ENCODE results near the gene ACACA. TPM values are rescaled to one million over a fixed set of nuclear protein-coding genes. Genes with fewer than 3 reads are reported as not detected.

Gene ACACA
- polyA plus RNA-seq, 1 donor: 19.3 TPM

- DNase-seq: peak; percentile 15
These were observed 282.5 kb downstream of the ACACA start for GRCh38 chr17:37123941-37124820.

- DNase-seq: peak; percentile 48
These were observed 283.2 kb downstream of the ACACA start for GRCh38 chr17:37123386-37123785.

GRCh38 chr17:37121616-37122015 lies 285.0 kb downstream of the ACACA start:
- no peak for DNase-seq

DNA sequence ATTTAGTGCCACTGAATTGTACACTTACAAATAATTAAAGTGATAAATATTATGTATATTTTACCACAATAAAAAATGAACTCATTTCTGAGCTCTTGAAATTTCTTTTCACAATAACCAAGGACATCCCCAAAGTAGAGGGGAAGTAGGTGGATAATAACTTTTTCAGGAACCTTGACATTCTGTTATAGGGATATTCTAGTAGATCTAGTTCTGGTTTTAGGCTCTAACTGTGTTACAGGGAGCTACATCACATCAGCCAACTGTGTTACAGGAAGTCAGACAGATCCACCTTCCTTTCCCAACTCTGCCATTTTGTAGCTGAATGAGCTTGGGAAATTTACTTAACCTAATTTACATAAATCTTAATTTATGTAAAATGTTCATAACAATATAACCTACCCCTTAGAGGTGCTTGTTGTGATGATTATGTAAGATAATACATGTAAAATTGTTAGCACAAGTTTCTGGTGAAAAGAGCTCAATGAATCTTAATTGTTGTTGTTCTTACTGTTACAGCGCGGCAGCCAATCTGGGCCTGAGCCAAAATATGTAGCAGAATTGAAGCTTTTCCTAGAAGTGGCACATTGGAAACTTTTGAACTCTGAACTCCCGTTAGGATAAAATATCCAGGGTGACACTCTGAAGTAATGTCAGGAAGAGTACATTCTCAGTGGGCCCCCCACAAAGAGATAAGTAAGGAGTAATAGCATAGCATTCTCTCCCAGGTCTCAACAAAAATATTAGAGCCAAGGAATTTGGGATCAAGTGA lies 288.1 kb downstream of the ACACA start:
- DNase-seq: no peak

- DNase-seq: no peak
These were observed 289.1 kb downstream of the ACACA start for GRCh38 chr17:37117373-37118142.

DNA sequence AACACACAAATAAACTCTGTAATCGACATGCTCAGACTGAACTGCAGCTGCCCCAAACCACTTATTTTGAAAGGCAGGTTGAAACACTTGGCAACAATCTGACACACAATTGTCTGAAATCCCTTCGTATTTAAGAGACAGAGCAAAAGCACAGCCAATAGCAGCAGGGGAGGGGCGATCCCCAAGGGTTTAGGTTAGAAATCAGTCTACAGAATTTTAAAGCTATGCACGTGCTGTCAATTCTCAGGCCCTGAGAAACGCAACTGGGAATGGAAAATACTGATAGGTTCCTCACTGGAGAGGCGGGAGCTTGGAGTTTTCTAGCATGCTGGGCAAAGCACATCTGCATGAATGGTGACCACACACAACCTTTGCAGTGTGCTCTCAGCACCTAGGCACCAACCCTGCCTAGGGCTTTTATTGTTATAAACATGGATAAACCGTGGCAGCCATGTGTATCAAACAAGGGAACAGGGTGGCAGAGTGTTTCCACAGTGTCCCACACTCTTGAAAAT lies 289.9 kb downstream of the ACACA start:
- DNase-seq: no peak

- no peak for DNase-seq
These were observed 295.3 kb downstream of the ACACA start for GRCh38 chr17:37111329-37111728.

DNA sequence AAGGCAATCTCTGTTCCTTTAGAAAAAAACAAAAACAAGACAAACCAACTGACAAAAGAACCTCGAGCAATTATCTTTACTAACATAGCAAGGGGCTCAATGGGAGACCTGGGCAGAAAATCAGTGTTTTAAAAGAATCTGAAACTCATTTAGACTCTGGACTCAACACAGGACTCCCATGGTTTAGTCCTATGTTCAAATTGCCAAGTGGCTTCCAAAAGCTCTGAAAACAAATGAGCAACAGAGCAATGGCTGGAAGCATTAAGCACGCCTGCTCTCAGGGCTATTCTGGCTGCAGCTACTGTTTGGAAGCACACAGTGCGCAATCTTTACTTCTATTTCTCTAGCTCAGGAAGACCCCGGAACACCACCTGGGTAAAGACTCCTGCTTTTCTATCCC lies 295.9 kb downstream of the ACACA start:
- no peak for DNase-seq

DNA sequence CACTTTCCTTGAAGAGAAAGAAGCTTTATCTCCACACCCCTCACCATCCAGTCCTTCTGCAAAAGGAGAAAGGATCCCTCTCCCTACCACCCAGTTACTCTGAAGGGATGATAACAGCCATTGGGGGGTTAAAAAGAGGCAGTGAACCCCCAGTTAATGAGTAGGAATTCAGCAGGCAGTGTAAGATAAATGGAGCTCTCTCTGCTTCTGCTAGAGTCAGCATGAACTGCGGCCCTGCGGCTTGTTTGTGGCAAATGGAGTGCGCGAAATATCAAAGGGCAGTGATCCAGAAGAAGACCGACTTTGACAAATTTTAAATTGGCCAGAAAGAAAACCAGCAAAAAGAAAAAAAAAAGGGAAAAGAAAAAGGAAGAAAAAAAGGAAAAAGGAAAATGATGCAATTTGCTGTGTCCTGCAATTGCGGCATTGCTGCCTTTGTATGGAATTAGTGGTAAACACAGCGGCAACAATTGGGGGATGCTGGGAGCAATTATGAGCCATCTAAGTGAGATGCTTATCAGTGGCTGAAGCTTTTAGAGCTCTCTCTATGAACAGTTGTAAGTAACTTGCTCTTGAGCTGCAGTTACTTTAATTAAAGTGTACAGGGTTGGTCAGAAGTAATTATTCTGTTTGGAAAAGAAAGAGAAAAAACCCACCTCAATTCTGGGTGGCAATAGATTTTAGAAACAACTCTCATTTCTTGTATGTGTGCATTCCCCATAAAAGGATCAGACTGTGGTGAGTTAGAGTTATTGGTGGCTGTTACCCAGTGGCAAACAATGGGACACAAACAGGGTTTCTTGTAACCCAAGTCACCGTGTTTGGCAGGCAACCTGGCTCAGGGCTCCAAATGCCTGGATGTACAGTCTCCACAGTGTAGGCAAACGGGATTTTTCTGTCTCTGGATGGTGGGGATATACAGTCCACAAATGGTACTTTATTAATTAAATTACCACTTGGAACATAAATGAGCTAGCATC lies 296.6 kb downstream of the ACACA start:
- no peak for DNase-seq

GRCh38 chr17:37109106-37109505 lies 297.5 kb downstream of the ACACA start:
- no peak for DNase-seq

DNA sequence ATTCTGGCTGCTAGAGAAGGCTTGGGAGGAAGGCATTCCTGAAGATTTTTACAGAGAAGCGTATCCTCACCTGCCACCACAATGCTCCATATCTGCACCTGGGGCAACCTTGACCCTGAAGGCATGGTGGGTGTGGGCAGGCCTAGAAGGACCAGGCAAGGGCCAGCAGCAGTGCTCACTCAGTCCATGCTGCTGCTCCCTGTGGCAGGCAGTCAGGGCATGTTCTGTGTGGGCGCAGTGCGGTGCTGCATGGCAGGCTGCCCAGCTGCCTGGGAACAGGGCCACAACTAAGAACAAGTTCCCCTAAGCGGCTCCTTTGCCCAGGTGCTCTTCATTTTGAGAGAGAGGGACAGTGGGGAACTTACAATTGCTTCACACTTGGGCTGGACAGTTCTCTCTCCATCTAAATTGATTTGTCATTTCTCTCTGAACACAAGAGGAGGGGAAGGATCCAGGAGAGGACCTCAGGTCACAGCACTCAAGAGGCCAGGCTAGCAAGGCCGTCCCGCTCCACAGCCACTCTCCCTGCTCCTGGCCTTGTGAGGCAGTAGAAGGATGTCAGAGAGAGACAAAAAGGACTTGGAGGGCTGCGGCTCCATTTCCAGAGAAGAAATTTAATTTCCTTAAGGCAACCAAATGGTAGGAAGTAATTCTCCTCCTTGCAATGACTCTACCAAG lies 299.1 kb downstream of the ACACA start:
- peak; percentile 47 for DNase-seq

GRCh38 chr17:37106049-37106448 lies 300.6 kb downstream of the ACACA start:
- DNase-seq: no peak

- DNase-seq: no peak
These were observed 303.4 kb downstream of the ACACA start for GRCh38 chr17:37103231-37103630.

DNA sequence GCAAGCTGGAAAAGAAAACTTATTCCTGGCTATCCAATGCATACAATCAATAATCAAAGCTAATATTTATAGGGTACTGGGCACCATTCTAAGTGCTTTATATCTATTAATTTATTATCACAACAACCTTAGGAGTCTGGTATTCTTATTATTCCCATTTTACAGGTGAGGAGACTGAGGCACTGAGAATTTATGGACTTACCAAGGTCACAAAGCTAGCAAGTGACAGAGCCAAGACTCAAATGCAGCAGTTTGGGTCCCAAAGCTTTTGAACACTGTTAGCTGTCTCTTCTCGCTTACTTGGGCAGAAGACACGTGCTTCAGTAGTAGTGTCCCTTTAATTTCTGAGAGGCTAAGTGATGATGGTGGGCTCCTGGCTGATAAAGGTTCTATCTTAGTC lies 305.3 kb downstream of the ACACA start:
- no peak for DNase-seq

DNA sequence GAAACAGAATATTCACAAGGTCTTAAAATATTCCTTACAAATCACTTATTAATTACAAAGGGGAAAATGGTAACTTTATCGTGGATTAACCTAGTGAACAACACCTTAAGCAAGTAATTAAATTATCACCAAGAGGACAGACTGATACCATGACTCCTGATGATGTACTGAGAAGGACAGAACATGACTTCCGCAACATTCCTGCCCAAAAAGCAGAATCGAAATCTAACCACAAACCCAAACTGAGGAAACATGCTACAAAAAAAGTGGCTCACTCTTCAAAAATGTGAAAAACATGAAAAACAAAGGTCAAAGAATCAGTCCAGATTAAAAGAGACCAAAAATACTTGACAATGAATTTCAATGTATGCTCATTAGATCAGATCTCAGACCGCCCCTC lies 306.4 kb downstream of the ACACA start:
- no peak for DNase-seq

GRCh38 chr17:37098910-37099664 lies 307.5 kb downstream of the ACACA start:
- no peak for DNase-seq

GRCh38 chr17:37098152-37098551 lies 308.5 kb downstream of the ACACA start:
- no peak for DNase-seq

GRCh38 chr17:37097154-37097553 lies 309.5 kb downstream of the ACACA start:
- DNase-seq: no peak

- DNase-seq: no peak
These were observed 310.6 kb downstream of the ACACA start for GRCh38 chr17:37096071-37096470.

- no peak for DNase-seq
These were observed 312.2 kb downstream of the ACACA start for GRCh38 chr17:37094391-37094790.
